IPS DF 19.7 (cell line): Measurements from ENCODE around the gene WNK3.
A peak's percentile ranks its signal among the peaks of the same experiment; 100 is the strongest.
"Not testable (repeated sequence)": the region's sequence is repeated elsewhere in the genome, so short reads cannot be mapped to it uniquely, and the experiment has no call there.

Experiments used
- DNase-seq: peaks from one replicate; pipeline ENCODE4 v3.0.0-alpha.2; 2013; ENCODE audit warnings: low read depth, low spot score

WNK3 gene

DNA sequence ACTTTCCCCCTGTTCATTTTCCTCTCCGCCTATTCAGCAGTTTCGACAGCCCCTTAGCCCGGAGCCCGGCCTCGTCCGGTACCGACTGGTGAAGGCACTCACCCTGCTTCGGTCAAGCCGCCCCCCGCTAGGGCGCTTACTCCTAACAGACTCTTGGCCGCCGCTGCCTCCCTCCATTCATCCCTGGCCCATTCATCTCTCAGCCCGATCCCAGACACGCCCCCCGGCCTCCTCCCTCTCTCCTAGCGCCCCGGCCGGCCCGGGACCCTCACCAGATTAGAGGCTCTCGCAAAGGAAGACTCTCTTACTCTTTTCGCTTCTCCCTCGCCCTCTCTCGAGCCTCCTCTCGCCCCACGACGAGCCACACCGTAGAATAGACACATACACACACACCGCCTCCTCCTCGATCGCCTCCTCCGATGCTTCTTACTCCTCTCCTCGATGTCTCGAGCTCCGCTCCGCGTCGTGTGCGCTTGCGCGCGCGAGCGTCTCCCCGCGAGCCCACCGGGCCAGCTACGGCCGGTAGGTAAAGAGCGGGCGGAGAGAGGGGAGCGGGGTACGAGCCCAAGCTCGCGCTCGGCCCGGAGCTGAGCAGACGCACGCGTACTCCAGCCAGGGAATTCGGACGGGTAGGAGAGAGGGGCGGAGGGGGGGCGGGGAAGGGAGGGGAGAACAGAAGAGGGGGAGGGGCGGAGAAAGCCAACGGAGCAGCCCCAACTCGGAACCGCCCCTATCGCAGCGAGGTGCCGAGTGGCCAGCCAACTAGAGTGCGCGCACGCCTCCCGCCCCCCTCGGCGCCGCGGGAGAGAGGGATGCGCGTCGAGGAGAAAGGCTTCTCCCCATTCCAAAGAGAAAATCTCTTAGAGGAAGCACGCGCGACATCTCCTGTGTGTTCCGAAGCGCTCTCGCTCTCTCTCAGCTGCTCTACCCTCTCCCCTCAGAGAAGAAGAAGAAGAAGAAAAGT is at the start of gene WNK3:
WNK3 (minus strand) TSS at position 633 of the 964 bp plus-strand sequence.
- DNase-seq = peak; percentile 20

GRCh38 chrX:54407266-54407665 is 49.4 kb upstream of the WNK3 start:
- DNase-seq = no peak

DNA sequence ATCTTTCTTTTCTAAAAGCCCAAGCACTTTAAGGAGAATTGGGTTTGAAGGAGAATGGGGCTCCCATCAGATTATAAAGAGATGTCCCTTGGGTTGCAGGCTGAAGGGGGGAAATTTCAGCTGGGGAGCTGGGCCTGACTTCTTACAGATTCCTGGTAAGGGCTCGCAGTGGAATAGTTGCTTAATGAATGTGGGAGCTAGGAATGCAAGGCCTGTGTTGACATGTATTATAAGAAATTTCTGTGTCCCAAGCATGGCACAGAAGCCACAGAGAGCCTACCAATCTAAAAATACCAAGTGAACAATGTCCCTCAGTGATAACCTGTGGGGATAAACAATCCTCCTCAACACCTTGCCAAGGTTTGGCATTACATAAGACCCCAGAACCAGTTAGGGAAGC is 39.3 kb upstream of the WNK3 start:
- DNase-seq = no peak

DNA sequence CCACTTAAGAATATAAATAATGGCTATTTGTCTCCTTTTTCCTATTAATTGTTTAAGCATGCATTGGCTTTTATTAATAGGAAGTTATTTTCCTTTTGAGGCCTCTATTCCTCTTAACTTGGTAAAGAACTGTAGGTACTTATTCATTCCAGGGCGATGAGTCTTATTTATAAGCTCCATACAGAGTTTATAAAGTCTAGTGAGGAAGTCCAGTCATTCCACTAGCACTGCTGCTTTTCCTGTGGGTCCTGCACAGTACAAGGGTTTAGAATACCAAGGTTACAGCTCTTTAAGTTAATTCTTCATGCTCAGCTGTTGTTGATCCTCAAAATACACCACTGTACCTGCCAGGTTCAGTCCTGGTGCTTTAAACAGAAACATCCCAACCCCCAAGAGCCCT is 28.5 kb upstream of the WNK3 start:
- DNase-seq = no peak

- not testable (repeated sequence) for DNase-seq
These were observed 26.8 kb upstream of the WNK3 start for GRCh38 chrX:54384661-54385060.

DNA sequence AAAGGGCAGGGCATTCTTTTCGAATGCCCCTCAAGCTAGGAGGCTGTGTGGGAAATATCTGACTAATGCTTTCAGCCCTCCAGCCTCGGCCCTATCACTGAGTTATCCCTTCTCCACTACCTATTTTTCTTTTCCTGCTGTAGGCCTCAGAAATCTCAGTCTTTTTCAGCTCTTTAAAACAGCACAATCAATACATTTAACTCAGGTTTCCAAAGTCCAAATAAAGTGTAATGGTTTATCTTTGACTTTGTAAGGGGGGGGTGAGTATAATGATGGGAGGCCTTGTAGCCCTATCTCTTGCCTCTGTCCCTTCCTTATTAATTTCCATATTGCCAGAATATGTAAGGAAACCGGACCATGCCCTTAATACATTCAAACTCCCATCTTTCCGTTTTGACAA is 1.6 kb upstream of the WNK3 start:
- no peak for DNase-seq

- peak; percentile 84 for DNase-seq
These were observed 772 bp upstream of the WNK3 start for GRCh38 chrX:54358424-54359211.

DNA sequence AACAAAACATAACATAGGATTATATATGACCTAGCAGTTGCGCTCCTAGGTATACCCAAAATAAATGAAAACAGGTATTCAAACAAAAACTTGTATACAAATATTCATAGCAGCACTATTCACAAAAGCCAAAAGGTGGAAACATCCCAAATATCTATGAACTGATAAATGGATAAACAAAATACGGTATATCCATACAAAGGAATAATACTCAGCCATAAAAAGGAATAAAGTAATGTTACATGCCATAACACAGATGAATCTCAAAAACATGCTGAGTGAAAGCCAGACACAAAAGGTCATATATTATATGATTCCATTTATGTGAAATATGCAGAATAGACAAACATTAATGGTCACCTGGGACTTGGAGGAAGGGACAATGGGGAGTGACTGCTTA is 5.2 kb downstream of the WNK3 start:
- DNase-seq = no peak

GRCh38 chrX:54337383-54337782 is 20.5 kb downstream of the WNK3 start:
- not testable (repeated sequence) for DNase-seq

DNA sequence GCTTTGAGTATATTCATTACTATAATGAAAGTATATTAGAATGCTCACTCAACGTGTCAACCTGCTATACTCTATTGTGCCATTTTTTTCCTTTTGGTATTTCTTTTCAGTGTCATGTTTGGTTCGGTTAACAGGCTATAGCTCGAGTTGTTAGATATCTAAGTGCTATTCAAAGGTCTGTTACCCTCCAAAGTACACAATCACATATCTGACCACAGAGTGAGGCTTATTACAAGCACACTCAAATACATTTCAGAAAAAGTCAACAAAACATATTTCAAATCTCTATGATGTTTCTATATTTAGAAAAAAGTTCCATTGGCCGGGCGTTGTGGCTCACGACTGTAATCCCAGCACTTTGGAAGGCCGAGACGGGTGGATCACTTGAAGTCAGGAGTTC is 32.8 kb downstream of the WNK3 start:
- DNase-seq = no peak

- no peak for DNase-seq
These were observed 37.8 kb downstream of the WNK3 start for GRCh38 chrX:54320067-54320466.

- DNase-seq = no peak
These were observed 51.5 kb downstream of the WNK3 start for GRCh38 chrX:54306379-54306778.

GRCh38 chrX:54301516-54301915 is 56.3 kb downstream of the WNK3 start:
- no peak for DNase-seq

DNA sequence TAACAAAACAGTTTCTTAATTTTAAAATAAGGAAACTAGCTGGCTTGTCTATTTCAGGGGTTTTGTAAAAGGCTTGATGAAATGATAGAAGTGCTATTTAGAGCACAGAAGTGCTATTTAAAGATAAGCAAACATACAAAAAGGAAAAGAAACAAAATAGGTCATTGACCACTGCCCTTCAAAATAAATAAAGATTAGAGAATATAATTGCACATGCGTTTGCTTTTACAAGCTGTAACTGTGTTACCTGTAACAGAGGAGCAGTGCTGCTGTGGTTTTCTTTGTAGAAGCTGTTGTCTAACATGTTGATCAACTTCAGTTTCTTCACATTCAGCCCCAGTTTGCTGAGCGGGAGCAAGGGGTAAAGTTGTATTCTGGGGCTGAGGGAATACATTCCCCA is 63.5 kb downstream of the WNK3 start:
- no peak for DNase-seq

DNA sequence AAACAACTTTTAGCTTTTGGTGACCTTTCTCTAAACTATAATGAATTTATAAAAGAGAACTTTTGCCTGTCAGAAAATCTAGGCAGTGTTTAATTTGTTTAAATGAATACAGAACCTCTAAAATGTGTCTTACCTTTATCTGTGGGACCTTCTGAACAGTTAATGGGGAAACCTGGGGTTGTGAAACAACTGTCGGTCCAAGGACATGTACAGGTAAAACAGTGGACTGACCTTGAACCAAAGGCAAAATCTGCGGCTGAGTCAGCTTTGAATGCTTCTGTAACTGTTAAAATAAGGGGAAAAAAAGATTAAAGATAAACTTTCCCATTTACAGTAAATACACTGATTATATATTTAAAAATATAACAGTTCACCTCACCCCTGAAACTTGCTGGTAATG is 65.1 kb downstream of the WNK3 start:
- no peak for DNase-seq

DNA sequence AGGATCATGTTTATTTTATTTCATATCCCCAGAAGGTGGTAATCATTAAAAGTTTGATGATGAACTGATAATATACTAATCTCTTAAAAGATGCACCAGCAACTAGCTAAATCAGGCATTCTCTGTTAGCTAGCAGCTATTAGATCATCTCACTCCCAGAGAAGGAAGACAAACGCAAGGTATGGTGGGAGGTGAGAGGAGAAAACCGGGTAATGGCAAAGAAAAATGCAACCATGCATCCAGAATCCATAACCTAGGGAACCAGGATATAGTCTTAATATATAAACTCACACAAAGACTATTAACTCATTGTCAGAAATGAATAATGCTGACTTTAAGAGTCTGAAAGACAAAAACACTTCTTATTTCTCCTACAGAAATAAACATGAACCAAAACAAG is 66.1 kb downstream of the WNK3 start:
- DNase-seq = no peak

DNA sequence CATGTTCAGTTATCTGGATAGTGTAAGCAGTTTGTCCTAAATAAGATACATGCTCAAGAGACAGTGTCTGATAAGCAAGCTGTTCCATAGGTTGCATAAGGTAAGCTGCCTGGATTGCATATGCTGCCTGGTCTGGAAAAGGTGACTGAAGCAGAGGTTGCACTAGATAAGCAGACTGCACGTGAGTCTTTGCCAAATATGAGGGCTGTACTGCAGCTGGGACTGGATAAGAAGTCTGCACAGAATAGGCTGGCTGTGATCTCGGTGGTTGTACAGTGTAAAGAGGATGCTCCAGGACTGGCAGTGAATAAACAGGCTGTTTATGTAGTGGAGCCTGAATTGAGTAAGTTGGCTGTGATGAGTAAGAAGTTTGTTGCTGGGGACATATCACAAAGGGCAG is 68.9 kb downstream of the WNK3 start:
- DNase-seq = no peak

DNA sequence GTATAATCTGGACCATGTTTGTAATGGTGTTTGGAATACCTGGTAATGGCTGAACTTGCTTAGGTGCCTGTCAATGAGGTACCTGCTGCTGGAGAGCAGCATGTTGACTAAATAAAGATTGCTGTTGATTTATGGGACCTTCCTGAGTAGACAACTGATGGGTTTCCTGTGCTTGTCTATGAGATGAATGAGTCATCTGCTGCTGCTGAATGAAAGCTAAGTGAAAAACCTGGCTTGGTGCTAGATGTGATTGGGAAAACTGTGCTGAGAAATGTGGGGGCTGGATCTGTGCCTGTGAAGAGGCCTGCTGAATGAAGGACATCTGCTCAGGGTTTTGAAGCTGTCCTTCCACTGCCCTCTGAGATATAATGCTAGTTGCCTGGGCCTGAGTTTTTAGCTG is 69.6 kb downstream of the WNK3 start:
- DNase-seq = no peak

- no peak for DNase-seq
These were observed 76.2 kb downstream of the WNK3 start for GRCh38 chrX:54281676-54282075.

GRCh38 chrX:54280466-54280865 is 77.4 kb downstream of the WNK3 start:
- no peak for DNase-seq

DNA sequence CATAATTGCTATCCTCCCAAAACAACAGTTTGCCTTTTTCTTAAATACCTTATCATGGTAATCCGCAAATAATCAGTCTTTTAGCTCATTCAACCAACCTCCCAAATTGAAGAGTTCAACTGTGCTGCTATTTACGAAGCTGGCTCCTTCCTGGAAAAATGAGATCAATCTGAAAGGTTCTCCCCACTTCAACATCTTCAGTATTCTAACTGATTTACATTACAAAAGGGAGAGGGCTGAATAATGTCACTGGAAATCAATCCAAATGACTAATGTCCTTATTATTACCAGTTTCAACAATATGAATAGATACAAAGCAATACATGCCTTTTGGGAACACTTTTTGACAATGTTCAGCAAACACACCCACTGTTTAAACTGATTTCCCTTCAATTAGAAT is 86.2 kb downstream of the WNK3 start:
- no peak for DNase-seq

- no peak for DNase-seq
These were observed 109.5 kb downstream of the WNK3 start for GRCh38 chrX:54248309-54248708.

DNA sequence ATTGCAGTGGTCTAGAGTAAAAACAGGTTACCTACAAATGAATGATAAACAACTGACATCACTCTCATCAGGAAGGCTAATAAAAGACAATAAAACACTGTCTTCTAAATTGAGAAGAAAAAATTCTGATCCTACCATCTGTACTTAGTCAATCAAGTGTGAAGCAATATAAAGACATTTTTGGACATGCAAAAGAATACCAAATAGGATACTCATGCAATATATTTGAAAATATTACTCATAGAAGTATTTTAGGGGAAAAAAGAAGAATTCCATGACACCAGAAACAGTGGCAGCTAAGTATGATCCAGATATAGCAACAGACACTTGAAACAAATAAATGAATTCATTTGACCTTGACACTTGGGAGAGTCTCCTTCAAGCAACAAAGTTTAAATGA is 111.0 kb downstream of the WNK3 start:
- no peak for DNase-seq
